GM21526 (cell line): ENCODE data around the gene CTBP2.

ENCODE experiments used
- ATAC-seq: cut with Tn5 transposase; IDR thresholded peaks from one replicate; pipeline ENCODE4 v1.9.1; 2021; ENCODE audit warnings: moderate library complexity; ENCODE audit not compliant: unreplicated experiment, low FRiP score

The CTBP2 gene

DNA sequence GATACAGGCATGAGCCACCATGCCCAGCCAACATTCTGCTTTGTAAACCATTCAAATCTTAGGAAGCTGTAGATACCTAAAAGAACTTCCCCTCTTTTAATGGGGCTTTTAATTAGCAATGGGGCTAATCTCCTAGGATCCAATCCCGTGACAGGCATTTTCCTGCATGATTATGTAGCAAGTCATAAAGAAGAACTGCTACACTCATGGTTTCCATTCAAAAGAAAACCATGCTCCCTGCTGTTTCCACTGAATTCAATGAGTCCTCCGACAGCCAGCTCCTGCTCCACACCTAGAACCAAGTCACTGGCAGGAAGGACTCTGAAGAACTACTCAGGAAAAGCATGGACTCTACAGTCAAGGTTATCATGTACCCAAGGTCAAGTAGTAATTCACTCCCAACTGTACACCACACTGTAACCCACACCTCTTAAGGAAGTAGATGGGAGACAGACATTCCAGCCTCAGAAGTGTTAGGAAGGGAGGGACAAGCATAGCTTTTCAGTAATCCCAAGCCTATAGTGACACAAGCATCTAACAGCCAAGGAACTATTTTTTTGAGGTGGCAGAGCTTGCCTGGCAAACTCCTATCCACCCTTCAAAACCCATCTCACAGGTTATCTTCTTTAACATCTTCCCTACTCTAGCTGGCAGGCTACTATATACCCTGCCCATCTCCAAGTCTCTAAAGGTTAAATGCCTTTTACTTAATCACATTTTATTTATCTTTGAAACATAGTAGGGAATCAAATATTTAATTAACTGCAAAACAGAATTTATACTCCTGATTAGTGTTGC, 47.5 kb downstream of the CTBP2 start:
- no peak for ATAC-seq

DNA sequence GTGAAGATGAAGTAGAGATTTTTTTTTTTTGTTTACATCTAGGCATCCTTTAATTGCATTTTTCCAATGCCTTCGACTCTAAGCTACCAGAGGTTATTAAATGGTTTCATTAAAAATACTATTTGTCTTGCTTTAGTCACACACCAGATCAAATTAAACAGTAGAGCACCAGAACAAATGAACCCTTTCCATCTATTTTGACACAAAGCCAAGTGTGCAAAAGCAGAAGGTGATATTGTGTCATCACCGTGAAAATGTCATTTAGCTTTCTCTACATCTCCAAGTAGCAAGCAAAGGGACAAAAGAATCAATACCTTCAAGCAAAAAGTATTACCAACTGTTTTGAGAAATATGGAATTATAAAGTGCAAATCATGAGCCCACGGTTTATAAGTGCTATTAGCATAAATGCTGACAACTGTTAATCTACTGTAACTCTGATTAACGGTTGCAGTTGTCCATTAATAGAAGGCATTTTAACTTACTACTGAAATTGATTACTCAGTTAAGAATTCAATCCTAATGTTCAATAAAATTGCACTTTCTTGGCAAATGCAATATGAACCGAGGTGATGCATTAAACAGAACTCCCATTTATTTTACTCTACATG, 49.1 kb downstream of the CTBP2 start:
- no peak for ATAC-seq

DNA sequence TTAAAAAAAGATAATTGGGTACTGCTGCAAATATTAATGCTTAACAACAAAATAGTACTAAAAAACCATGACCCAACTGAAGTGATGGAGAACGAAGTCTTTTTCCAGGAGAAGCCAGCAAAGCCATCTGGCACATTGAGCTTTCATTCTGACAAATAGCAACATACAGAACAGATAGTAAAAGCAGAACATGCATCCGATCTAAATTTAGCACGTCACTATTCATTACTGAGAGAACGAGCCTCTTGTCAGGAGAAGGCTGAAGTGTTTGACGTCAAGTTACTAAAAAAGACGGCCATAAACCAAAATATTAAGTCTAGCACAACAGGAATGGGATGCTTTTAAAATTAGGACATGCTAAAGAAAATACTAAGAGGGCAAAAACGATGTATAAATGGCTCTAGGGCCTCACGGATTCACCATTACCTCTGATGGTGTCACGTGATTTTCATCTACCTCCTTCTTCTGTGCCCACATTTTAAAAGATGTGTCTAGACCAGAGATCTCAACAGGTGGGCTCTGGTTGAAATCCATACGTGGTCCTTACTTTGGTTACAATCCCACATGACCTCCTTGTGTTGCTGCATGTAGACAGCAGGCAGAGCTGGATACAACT, 52.3 kb downstream of the CTBP2 start:
- ATAC-seq = no peak

DNA sequence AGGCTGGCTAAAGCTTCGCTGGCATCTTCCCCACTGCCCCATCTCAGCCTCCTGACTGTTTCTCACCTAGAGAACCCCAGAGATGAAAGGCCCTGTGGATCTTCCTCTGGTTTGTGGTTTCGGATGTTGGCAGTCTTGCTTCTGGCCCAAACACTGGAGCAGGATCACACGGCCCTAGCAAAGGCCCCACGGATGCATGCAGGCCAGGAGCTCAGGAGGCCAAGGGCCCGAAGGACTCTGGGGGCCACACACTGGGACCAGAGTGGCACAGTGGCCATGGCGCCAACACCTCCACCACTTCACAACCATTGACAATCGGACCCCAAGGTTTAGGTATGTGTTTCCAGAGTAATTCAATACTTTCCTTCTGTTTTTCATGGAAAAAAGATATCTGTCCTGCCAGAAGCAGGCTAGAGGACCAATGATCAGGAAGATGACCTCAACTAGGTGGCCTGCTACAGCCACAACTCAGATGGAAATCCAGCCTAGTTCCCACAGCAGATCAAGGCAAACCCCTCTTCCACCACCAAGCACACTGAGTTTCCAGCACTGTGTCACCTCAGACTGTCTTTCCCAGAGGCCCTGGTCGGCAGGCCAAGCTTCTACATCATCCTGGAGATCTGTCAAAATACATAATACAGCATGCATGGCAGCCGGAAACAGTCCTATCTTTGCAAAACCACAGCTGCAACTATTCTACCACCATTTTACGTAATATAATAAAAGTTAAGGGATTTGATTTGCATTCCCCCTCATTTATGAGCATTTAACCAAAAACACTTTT, 53.0 kb downstream of the CTBP2 start:
- ATAC-seq = no peak

DNA sequence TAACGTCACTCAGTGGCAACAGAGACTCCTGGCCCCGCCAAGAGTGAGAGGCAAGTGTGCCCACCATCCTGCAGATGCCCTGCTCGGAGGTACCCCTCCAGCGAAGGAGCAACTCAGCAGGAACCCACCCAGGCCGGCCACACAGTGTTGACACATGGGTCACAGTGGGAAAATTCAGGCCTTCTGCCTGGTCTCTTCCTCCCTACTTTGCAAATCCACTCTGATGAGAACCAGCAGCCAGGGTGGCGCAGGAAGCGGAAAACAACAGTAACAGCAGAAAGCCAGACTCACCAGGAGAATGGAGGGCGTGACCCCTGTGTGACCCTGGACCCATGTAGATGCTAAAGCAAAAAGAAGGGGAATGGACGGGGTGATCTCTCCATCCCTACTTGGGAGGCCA, 53.8 kb downstream of the CTBP2 start:
- no peak for ATAC-seq

DNA sequence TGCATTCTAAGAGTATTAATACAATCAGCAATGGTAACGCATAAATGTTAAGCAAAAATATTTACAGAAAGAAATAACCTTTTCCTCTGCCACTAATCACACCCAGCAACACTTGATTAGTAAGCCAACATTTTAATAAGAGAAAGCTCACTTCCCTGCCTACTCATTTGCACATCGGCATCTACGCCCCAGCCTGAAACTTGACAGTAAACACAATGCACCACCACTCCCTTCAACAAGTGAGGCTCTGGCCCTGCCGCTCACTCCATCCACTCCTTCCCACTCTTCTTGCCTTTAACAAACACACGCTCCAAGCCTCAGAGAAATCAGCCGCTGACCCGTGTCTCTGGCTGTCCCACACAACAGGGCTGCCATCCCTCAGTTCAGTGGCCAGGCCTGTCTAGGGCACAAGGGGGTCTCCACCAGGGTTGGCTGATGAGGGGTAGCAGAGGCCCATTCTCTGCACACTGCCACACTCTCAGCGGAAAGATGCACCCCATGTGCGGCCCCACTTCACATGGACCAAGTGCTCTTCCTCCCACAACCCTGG, 54.6 kb downstream of the CTBP2 start:
- ATAC-seq = no peak

DNA sequence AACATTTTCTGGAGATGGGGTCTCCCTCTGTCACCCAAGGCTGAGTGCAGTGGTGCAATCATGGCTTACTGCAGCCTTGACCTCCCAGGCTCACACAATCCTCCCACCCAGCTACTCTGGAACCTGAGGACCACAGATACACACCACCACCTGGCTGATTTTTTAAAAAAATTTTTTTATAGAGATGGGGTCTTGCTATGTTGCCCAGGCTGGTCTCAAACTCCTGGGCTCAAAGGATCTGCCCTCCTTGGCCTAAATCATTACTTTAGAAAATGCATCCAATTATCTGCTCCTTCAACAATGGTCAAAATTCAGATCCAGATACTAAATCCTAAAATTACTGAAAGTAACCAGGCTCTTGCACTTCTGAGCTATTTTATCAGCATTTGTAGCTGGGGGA, 55.2 kb downstream of the CTBP2 start:
- no peak for ATAC-seq

DNA sequence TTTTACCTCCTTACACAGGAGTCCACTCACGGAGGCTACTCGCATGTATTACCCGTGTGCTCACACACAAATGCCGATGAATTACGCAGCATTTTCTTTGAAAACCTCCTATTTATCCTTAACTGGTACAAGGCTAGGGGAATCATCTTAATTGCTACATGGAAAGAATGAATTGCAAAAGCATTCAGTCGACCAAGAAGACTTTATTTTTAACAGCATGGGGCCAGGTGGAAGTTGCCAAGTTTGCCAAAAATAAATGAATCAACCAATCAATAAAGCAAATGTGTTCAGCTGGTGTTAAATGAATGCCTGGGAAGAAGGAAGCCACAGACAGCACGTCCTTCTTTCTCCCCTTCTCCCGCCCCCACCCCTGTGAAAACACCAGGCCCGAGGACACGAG, 55.8 kb downstream of the CTBP2 start:
- ATAC-seq = no peak

DNA sequence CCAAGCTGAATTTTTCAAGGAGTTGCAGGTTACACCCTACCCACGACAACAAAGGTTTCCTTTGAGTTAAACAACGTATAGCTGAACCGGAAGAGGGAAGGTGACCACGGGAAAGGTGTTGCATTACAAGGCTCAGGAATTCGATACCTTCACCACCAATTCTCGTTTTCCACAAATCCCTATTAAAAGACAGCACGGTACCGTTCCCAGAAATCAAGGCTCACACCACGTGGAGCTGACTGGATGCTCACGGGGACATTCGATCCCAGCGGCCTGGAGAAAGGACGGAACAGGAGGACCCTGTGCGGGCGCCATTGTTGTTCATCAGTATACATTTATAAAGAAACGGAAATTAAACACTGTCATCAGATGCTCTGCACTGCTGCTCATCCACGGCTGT, 56.4 kb downstream of the CTBP2 start:
- no peak for ATAC-seq

DNA sequence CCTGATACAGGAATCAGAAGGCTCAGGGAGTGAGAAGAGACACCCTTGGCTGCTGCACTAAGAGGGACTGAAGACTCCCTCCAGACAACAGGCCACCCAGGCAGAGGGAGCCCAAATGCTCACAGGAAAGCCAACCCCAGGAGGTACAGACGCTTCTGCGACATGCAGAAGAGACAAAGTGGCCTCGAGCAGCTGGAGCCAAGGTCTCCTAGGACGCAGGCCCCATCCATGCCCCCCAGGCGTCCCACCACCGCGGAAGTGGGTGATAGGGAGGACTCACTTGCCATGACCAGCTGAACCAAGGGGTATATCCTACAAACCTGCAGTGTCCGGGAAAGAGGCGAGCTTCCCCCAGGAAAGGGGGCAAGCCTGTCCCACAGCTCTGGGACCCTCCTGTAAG, 56.9 kb downstream of the CTBP2 start:
- no peak for ATAC-seq

DNA sequence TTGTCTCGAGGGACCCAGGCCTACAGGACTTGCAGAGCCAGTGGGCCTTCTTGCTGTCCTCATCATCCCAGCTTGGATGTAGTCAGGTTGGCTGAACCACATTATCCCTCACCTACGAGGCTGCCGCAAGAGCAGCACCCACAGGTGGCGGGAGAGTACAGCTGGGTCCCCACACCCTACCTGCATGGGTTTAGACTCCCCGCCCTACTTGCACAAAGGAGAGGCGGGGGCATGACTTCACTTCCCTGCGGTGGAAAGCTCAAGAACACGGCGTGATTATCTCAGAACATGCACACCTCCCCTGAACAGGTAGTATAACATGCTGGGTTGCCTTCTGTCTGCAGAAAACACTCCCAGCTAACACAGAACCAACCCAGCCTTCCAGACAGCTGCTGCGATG, 57.5 kb downstream of the CTBP2 start:
- no peak for ATAC-seq

DNA sequence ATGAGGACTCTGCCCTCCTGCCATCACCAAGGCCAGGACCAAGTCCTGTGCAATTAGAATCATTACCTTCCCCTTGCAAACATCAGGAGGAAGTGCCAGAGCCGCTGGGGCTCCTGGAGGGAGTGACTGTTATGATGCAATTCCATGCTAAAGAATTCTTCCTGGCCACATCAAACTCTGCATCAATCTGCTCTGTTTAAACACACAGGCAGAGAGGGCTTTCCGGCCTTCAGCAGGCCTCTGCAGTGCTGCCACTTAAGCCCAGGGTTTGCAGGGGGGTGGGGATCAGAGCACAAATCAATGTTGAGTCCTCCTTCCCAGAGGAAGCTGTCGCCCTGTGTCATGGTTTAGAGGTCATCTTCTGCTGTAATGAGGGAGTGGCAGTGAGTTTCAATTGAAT, 58.1 kb downstream of the CTBP2 start:
- ATAC-seq = no peak

DNA sequence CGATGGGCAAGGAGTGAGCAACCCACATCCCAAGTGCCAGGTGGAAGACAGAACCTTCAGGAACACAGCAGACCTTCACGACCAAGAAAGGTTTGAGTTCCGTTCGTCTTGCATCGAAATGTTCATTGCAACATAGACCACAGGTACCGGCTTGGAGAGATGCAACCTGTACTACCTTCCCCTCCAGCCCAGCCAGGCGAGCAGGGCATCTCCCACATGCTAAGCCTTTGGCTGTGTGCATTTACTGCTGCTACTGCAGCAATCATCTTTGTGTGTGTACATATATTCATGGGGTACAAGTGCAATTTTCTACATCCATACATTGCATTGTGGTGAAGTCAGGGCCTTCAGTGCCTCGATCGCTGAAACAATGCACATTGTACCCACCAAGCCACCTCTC, 58.8 kb downstream of the CTBP2 start:
- no peak for ATAC-seq

DNA sequence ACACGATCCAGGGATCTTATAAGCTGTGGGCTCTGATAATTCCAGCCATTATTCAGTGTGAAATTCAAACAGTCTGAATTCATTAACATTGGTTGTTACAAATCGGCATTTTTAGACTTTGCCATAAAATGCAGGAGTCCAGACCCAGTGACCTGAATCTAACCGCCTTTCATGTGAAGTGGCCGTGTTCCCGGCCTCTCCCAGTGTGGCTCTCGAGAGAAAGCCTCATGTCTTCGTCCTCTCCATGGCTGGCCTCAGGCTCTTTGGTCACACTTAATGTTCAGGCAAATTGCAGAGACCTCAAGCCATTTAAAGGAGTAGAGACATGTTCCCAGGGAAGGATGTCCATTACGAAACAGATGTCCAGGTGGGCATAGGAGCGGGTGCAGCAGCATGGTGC, 59.3 kb downstream of the CTBP2 start:
- ATAC-seq = no peak

DNA sequence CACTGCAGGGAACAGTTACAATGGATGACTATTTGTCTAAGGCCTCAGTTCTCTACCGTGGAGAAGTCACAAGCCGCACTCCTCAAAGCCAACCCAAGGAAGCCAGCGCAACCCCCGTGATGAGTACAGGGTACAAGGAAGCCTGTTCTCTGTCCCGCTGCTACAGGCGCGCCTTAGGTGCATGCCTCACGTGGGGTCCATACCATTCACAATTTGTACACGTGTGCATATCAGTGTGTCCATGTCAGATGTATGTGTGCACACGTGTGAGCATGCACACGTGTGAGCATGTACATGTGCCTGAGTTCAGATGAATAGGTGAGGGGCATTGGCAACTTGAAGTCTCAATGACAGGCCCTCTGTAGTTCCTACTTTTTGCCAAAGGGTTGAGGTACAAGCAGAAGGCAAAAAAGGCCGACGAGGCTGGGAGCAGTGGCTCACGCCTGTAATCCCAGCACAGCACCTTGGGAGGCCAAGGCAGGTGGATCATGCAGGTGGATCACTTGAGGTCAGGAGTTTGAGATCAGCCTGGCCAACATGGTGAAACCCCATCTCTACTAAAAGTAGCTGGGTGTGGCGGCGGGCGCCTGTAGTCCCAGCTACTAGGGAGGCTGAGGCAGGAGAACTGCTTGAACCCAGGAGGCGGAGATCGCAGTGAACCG, 62.8 kb downstream of the CTBP2 start:
- ATAC-seq = no peak

DNA sequence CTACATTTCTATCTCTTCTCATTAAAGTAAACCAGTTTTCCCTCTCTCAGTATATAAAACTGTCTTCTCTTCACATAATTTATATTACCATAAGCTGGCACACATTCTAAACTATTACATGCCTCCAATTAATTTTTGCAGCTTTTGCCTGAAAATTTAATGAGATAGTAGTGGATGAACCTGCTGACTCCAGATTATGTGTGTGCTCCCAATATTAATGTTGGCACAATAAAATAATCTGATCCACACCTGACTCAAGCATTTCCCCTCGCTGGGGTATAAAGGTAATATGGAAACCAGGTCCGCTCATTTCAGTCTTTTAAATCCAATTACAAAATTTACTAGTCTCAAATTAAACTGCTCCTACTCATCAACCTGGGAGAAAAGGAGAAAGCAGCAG, 63.4 kb downstream of the CTBP2 start:
- ATAC-seq = no peak

DNA sequence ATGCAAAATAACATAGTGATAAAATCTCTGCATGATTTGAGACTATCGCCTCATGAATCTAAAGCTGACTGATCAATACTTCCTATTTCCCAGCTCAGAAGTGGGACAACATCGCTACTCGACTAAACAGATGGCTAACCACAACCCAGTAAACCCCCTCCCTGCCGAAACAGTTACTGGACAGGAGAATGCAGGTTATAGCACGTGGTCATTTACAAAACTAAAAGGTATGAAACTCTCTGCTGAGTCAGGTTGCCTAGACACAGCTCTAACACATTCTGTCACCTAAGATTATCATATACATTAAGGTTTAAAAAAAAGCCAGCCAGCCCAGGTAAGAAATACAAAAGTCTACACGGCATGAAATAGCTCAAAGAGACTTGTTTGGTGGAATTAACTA, 64.0 kb downstream of the CTBP2 start:
- no peak for ATAC-seq

DNA sequence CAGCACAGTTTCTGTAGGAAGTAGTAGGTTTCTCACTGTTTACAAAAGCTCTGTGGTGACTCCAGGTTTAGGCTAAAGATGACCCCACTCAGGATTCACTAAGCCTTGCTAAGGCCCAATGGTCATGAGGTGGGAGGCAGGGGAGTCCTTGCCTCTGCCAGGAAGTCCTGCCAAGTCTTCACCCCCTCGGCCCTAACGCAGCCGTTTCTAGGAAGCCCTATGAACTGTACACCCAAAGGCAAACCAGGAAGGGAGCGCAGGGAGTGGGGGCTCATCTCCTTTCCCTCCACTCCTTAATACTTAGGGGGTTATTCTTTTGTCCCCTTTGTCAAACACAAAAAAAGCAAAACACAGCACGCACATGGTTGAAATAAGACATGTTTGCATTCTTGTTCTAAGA, 64.6 kb downstream of the CTBP2 start:
- ATAC-seq = no peak

DNA sequence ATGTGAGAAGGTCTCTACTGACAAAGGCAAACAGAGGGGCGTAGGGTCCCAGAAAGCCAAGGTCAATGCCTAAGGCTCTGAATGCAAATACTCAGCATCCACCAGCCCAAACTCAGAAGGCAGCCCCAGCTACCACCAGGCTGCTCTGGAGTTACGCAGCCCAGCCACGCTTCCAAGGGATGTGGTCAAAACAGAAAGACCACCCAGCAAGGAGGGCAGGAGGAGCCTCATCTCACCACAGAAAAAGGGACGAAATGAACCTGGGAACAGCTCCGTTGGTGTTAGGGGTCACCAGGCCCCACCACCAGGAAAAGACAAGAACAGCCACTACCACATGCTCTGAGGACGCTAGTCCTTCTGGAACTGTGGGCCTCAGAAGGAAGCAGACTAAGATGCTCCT, 65.1 kb downstream of the CTBP2 start:
- ATAC-seq = no peak

DNA sequence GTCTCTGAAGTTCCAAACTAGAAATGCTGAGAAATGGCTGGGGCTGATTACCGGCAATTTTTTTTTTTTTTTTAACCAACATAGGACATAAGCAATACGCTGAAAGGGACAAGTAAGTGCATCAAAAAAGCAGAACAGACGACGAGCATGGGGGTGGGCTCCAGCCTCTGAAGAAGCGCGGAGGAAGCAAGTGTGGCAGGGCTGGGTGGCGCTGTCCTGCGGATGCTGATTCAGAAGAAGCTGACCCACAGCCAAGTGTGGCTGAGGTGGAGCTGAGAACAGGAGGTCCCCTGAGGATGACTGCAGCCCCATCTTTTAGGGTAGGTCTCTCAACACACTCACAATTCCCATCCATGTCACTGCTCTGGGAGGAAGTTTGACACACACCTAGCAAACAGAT, 65.6 kb downstream of the CTBP2 start:
- ATAC-seq = no peak
